IPS-NIHi7 (cell line): Measurements from ENCODE around the gene BRME1.

Experiments used
- DNase-seq: peaks from one replicate; pipeline ENCODE4 v3.0.0; 2012; ENCODE audit warnings: mixed read lengths; ENCODE audit errors: extremely low spot score

BRME1 gene

GRCh38 chr19:13887517-13887916 lies 18.4 kb downstream of the BRME1 start:
- DNase-seq, result no peak

GRCh38 chr19:13887018-13887436 lies 18.9 kb downstream of the BRME1 start:
- no peak for DNase-seq

DNA sequence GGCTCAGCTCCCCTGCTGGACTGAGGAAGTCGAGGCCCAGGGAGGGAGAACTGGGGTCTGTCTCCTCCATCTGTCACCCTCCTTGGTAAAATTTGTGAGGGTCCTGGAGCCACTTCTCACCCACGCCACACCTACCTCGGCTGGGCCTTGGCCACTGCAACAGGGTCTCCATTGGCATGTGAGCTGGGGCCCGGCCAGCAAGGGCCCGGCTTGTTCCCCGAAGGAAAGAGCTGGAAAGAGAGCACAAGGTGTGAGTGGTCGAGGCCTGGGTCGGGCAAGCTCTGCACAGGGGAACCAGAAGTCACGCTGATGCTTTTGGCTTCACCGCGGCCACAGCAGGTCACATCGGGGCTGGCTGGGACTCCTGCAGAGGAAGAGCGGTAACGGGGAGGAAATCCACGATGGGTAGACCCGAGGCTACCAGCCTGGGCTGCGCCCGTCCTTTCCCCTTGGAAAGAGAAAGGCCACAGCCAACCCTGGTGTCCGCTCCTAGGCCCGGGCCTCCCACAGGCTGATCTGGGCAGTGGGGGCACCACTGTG lies 20.0 kb downstream of the BRME1 start:
- no peak for DNase-seq

DNA sequence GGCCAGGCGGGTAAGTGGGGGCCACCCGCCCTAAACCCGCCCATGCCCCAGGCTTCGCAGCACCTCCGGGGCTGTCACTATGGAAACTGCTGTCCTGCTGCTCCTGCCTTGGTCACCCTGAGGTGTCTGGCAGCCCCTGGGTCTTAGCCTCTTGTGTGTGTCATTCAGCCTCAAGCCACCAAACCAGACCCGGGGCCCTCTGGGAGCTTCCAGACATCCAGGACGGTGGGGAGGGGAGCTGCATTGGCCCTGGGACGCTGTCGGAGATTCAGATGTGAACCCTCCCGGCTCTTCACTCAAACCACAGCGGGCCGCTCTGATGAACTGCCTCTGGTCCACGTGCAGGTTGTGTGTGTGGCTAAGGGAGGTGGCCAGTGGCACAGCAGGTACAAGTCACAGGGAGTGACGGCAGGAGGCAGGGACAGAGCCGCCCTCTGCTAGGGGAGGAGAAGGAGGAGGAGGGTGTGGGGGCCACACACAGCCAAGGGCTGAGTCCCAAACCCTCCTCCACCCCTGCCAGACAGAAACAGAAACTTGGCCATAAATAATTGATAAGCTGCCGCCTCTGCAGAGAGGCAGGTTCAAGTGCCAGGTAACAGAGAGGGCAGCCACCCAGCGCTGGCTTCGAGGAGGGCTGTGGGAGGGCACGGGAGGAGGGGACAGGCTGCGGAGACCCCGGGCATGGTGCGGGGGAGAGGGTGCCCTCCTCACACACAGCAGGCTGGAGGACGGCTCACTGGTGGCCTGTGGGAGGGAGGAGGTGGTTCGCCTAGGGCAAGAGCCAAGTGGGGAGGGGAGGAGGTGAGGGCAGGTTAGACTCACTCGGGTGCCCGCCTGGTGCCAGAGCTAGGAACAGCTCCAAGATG lies 21.0 kb downstream of the BRME1 start:
- DNase-seq, result no peak

DNA sequence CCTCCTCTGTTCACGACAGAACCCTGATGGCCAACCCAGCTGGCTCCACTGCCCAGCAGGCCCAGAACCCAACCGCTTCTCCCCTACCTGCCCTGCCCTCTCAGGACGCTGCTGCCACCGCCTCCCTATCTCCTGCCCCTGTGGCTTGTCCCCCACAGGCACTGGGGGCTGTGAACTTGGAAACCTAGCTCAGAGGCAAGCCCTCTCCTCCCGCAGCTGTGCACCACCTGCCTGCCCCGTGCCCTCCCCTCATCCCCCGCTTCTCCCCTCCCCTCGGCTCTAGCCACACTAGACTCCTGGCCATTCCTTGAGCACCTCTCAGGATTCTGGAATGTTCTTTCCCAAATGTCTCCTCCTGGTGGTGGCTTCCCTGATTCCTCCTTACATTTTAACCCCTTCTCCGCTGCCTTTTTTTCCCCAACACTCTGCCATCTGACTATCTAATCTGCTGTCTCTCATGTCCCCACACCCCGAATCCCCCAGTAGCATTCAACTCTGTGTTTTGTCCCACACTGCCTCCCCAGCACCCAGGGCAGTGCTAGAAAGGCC lies 22.3 kb downstream of the BRME1 start:
- DNase-seq, result peak; percentile 58

DNA sequence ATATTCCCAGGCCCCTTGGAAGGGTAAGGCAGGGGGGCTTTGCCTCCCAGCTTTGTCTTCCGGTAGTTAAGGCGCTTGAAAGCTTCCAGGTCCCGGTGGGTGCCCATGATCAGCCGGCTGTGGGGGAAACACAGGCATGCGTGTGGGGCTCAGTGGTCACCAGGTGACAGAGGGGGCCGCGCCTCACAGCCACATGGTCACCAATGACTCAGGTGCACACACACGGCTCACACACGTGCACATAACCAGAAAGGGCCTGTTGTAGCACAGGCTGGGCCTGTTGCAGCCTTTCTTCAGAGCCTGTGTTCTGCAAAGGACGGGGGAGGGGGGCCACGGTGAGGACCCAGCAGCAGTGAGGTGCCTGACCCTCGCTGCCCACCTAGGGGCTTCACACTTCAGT lies 23.1 kb downstream of the BRME1 start:
- DNase-seq, result no peak

- DNase-seq, result no peak
Measured at GRCh38 chr19:13882419-13882795, 23.5 kb downstream of the BRME1 start.

GRCh38 chr19:13881692-13882418 lies 24.1 kb downstream of the BRME1 start:
- no peak for DNase-seq

- DNase-seq, result peak; percentile 74
Measured at GRCh38 chr19:13881251-13881691, 24.6 kb downstream of the BRME1 start.

- peak; percentile 96 for DNase-seq
Measured at GRCh38 chr19:13880059-13881043, 25.6 kb downstream of the BRME1 start.

DNA sequence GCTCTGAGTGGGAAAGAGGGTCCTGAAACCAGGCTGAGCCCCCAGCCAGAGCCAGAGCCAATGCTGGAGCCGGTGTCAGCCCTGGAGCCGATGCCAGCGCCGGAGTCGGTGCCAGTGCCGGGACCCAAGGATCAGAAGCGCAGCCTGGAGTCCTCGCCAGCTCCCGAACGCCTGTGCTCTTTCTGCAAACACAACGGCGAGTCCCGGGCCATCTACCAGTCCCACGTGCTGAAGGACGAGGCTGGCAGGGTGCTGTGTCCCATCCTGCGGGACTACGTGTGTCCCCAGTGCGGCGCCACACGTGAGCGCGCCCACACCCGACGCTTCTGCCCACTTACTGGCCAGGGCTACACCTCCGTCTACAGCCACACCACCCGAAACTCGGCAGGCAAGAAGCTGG lies 28.6 kb downstream of the BRME1 start:
- no peak for DNase-seq

DNA sequence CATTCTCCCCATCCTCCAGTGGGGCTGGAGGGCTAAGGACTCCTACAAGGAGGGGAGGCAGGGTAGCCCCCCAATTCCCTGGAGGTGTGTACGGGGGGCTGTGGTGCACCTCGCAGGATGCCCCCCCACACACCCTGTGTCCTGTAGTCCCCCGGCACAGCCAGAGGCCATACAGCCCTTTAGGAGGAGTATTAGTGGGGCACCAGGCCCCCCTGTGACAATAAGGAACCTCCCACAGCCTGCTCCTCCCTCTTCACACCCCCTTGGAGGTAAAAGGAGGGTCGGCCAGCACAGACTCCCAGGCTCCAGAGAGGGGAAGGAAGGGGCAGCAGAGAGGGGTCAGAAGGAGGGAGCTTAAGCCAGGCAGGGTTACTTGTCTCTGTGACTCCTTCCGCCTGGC lies 29.1 kb downstream of the BRME1 start, which contains the start of gene NANOS3:
Gene NANOS3, plus strand, starts transcription at position 301 of the 400 bp plus-strand sequence. CDS start 115 bp downstream, outside the sequence.
- no peak for DNase-seq

GRCh38 chr19:13875824-13876223 lies 30.1 kb downstream of the BRME1 start:
- no peak for DNase-seq

DNA sequence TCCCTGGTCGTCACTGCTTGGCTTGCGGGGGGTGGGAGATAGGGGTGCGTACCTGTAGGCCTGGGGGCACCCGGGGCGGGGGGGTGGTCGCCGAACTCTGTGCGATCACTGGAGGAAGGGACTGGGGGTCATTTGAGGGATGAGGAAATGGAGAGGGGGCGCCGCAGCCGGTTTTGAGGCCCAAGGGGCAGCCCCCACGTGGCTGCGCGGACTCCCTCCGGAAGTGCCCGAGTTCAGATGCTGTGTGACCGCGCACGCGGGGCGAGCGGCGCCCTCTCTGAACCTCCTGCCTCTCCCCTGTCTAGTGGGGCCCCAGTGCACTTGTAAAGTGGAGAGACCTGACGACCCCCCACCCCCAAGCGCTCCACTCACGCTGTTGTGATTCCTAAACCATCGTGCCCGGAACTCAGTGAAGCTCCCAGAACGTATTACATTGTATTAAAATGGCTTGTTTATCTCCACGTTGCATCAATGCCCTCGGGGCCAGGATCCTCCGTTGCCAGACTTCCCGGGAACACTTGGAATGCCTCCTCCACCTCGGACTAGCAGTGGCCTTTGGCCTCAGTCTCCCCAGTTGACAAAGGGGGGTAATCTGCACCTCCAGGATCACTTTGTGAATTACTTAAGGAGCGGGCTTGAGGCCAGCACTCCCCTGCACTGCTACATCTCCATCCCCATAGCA lies 31.9 kb downstream of the BRME1 start:
- DNase-seq, result no peak

- peak; percentile 77 for DNase-seq
Measured at GRCh38 chr19:13872695-13873389, 33.1 kb downstream of the BRME1 start.

DNA sequence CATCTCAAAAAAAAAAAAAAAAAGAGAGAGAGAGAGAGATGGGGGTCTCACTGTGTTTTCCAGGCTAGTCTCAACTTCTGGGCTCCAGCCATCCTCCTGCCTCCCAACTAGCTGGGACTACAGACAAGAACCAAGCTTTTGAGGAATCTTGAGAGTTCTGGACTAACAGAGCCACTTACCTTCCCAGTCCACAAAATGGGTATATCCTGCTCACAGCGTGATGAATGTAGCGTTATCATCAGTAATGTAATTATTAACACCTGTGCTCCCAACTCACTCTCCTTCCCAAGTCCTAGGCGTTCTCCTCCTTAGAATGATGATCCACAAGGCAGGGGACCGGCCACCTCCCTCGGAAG lies 33.6 kb downstream of the BRME1 start:
- no peak for DNase-seq

DNA sequence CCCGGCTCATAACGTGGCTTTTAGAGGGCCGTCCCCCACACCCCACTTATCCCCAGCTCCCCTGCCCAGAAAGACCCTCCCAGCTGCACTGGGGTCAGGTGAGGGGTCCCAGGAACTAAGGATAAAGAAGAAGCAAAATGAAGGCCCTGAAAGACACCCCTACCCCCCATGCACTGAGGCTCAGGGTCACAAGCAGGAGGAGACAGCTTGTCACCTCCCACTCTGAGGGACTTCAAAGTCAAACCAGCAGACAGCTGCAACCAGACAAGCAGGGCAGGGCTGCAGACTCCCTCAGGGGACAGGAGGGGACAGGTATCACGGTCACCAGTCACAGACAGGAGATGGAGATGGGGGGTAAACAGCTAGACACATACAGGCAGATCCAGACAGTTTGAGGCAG lies 35.0 kb downstream of the BRME1 start:
- no peak for DNase-seq

GRCh38 chr19:13869281-13869680 lies 36.6 kb downstream of the BRME1 start:
- no peak for DNase-seq

- no peak for DNase-seq
Measured at GRCh38 chr19:13868663-13869062, 37.3 kb downstream of the BRME1 start.

- no peak for DNase-seq
Measured at GRCh38 chr19:13866463-13867046, 39.4 kb downstream of the BRME1 start.
